Hematopoietic multipotent progenitor cell treated with erythropoietin and hydrocortisone succinate and interleukin-3 and kit ligand, for 17 days (in vitro differentiated cells): Measurements from ENCODE around the gene RNF111.
"Not testable (repeated sequence)": the region's sequence is repeated elsewhere in the genome, so short reads cannot be mapped to it uniquely, and the experiment has no call there.

Experiments used
- DNase-seq: peaks from one replicate; pipeline ENCODE4 v3.0.0-alpha.2; 2015; ENCODE audit warnings: low spot score

Gene RNF111

GRCh38 chr15:59000251-59000650 is 12.8 kb downstream of the RNF111 start:
- DNase-seq, result not testable (repeated sequence)

GRCh38 chr15:59001946-59002345 is 14.5 kb downstream of the RNF111 start:
- DNase-seq, result no peak

- DNase-seq, result no peak
These were observed 15.0 kb downstream of the RNF111 start for GRCh38 chr15:59002418-59002859.

- DNase-seq, result no peak
These were observed 18.1 kb downstream of the RNF111 start for GRCh38 chr15:59005579-59005978.

GRCh38 chr15:59008086-59008485 is 20.6 kb downstream of the RNF111 start:
- no peak for DNase-seq

- DNase-seq, result peak; percentile 13
These were observed 23.9 kb downstream of the RNF111 start for GRCh38 chr15:59011262-59011952.

GRCh38 chr15:59013246-59013873 is 25.9 kb downstream of the RNF111 start:
- DNase-seq, result no peak

GRCh38 chr15:59014068-59014467 is 26.6 kb downstream of the RNF111 start:
- DNase-seq, result no peak

- DNase-seq, result no peak
These were observed 30.0 kb downstream of the RNF111 start for GRCh38 chr15:59017449-59017848.

- no peak for DNase-seq
These were observed 31.4 kb downstream of the RNF111 start for GRCh38 chr15:59018833-59019232.

GRCh38 chr15:59020322-59020721 is 32.9 kb downstream of the RNF111 start:
- no peak for DNase-seq

GRCh38 chr15:59022188-59022587 is 34.7 kb downstream of the RNF111 start:
- DNase-seq, result no peak

GRCh38 chr15:59026207-59026606 is 38.7 kb downstream of the RNF111 start:
- DNase-seq, result no peak

- DNase-seq, result no peak
These were observed 41.0 kb downstream of the RNF111 start for GRCh38 chr15:59028387-59028955.

- DNase-seq, result no peak
These were observed 42.1 kb downstream of the RNF111 start for GRCh38 chr15:59029554-59029953.

GRCh38 chr15:59035201-59035600 is 47.7 kb downstream of the RNF111 start:
- DNase-seq, result no peak

- no peak for DNase-seq
These were observed 51.8 kb downstream of the RNF111 start for GRCh38 chr15:59039225-59039624.

GRCh38 chr15:59042041-59042440 is 54.6 kb downstream of the RNF111 start:
- DNase-seq, result no peak

- DNase-seq, result no peak
These were observed 61.4 kb downstream of the RNF111 start for GRCh38 chr15:59048897-59049296.

GRCh38 chr15:59051873-59052861 is 64.7 kb downstream of the RNF111 start:
- no peak for DNase-seq

- DNase-seq, result no peak
These were observed 65.5 kb downstream of the RNF111 start for GRCh38 chr15:59052915-59053407.

- DNase-seq, result no peak
These were observed 66.0 kb downstream of the RNF111 start for GRCh38 chr15:59053482-59053881.
